Glutamatergic neuron (in vitro differentiated cells): ENCODE results near the gene ATP2B3. TPM values are rescaled to one million over a fixed set of nuclear protein-coding genes. Genes with fewer than 3 reads are reported as not detected.

Experiments
- DNase-seq: peaks from one replicate; pipeline ENCODE4 v3.0.0; 2022
- H3K27ac Mint-ChIP-seq: one replicate; pipeline ENCODE4 v1.8.0; 2020; ENCODE audit warnings: mild to moderate bottlenecking, mixed read lengths, inconsistent platforms; ENCODE audit not compliant: unreplicated experiment
- H3K27me3 Mint-ChIP-seq: one replicate; pipeline ENCODE4 v1.8.0; 2020; ENCODE audit warnings: mild to moderate bottlenecking, moderate library complexity, mixed read lengths, inconsistent platforms; ENCODE audit not compliant: unreplicated experiment
- H3K36me3 Mint-ChIP-seq: one replicate; pipeline ENCODE4 v1.8.0; 2020; ENCODE audit warnings: mild to moderate bottlenecking, mixed read lengths, inconsistent platforms; ENCODE audit not compliant: unreplicated experiment
- H3K4me1 Mint-ChIP-seq: one replicate; pipeline ENCODE4 v1.8.0; 2020; ENCODE audit warnings: mild to moderate bottlenecking, low read depth, mixed read lengths, inconsistent platforms; ENCODE audit not compliant: unreplicated experiment
- H3K4me3 Mint-ChIP-seq: one replicate; pipeline ENCODE4 v1.8.0; 2020; ENCODE audit warnings: mild to moderate bottlenecking, mixed read lengths, inconsistent platforms; ENCODE audit not compliant: unreplicated experiment
- H3K9me3 Mint-ChIP-seq: one replicate; pipeline ENCODE4 v1.8.0; 2020; ENCODE audit warnings: mild to moderate bottlenecking, moderate library complexity, mixed read lengths, inconsistent platforms; ENCODE audit not compliant: unreplicated experiment
- total RNA-seq: library from RNA; stranded (reverse); fragmentation: NEBNext Ultra II Directional; extraction: Animal tissue kit (Norgen Biotek cat#: 25700); gene quantifications from one replicate; pipeline ENCODE4 v1.2.1, GENCODE V29; 2021; ENCODE audit not compliant: unreplicated experiment
- TF ChIP-seq, protein P1 (sequence below): fragments of 200-600 bp; sonication (generic); IDR thresholded peaks from one replicate; pipeline ENCODE4 v1.5.0; 2021; ENCODE audit not compliant: partially characterized antibody, unreplicated experiment

The ATP2B3 gene
- total RNA-seq, 1 donor from 2014 or later: 68.0 TPM

DNA sequence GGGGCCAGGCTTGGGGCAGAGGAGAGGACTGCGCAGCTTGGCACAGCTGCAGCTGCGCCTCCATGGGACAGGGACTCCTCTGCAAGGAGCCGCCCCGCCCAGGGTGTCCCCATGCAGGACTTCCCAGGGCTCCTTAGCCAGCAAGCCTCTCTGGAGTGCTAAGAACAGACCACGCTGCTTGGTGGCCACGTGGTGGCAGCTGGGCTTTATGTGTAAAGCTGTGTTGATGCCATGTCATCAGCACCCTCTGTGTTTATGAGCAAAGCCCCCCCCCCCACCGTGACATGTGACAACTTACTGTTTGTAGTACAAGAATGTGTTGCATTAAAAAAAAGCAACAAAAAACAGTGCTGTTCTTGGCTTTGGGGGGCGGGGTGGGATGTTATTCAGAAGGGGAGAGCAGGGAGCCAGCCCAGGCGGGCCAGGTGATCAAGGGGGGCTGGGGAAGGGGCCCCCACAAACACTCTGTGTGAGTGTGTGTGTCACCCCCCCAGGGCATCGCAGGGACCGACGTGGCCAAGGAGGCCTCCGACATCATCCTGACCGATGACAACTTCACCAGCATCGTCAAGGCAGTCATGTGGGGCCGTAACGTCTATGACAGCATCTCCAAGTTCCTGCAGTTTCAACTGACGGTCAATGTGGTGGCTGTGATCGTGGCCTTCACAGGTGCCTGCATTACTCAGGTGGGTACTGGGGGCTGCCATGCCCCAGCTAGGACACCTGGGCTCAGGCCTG is 40.3 kb downstream of the ATP2B3 start:
- Mint-ChIP-seq H3K4me1 (peaks cover 10% of the 10 kb centered on the region), H3K27ac (no peak overlapping the region), H3K36me3 (no peaks in the 10 kb centered on the region), H3K27me3 (peaks cover 1% of the 10 kb centered on the region), H3K9me3 (peaks cover 8% of the 10 kb centered on the region), H3K4me3 (no peak overlapping the region)
- DNase-seq: no peak
- TF ChIP-seq, protein P1, sequence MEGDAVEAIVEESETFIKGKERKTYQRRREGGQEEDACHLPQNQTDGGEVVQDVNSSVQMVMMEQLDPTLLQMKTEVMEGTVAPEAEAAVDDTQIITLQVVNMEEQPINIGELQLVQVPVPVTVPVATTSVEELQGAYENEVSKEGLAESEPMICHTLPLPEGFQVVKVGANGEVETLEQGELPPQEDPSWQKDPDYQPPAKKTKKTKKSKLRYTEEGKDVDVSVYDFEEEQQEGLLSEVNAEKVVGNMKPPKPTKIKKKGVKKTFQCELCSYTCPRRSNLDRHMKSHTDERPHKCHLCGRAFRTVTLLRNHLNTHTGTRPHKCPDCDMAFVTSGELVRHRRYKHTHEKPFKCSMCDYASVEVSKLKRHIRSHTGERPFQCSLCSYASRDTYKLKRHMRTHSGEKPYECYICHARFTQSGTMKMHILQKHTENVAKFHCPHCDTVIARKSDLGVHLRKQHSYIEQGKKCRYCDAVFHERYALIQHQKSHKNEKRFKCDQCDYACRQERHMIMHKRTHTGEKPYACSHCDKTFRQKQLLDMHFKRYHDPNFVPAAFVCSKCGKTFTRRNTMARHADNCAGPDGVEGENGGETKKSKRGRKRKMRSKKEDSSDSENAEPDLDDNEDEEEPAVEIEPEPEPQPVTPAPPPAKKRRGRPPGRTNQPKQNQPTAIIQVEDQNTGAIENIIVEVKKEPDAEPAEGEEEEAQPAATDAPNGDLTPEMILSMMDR: no peak

DNA sequence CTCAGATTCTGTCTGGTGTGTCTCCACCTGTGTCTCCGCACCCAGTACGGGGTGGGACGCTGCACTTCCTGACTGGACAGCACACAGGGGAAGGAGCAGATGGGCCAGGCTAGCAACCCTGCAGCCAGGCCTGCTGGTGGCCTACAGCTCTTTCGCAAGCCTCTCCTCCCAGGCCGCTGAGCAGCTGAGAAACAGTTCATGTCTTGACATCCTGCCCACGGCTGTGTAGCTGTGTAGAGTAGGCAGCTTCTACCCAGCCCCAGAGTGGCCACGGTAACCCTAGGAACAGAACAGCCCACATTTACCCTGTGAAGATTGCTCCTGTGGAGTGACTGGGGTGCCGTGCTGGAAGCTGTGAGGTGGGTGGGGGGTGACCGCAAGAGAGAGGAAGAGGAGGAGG is 42.6 kb downstream of the ATP2B3 start:
- no peaks in the 10 kb centered on the region for H3K36me3 Mint-ChIP-seq
- no peak overlapping the region for H3K27ac Mint-ChIP-seq
- peaks cover 7% of the 10 kb centered on the region for H3K9me3 Mint-ChIP-seq
- TF ChIP-seq, protein P1: no peak
- peaks cover 1% of the 10 kb centered on the region for H3K27me3 Mint-ChIP-seq
- peaks cover 10% of the 10 kb centered on the region for H3K4me1 Mint-ChIP-seq
- no peak overlapping the region for H3K4me3 Mint-ChIP-seq
- DNase-seq: no peak

DNA sequence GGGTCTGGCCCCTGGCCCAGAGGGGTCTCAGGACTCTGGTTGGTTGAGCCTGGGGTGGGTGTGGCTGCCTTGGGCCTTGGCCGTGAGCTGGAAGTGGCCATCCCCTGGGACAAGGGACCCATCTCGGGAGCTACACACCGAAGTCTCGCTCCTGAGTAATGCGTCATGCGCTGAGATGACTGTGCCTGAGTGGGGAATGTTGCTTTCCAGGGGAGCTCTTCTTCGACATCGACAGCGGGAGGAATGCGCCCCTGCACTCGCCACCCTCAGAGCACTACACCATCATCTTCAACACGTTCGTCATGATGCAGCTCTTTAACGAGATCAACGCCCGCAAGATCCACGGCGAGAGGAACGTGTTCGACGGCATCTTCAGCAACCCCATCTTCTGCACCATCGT is 43.0 kb downstream of the ATP2B3 start:
- no peak overlapping the region for H3K27ac Mint-ChIP-seq
- peaks cover 1% of the 10 kb centered on the region for H3K27me3 Mint-ChIP-seq
- no peak overlapping the region for H3K4me3 Mint-ChIP-seq
- no peak for DNase-seq
- TF ChIP-seq, protein P1: no peak
- H3K4me1 Mint-ChIP-seq: peaks cover 8% of the 10 kb centered on the region
- H3K9me3 Mint-ChIP-seq: peaks cover 7% of the 10 kb centered on the region
- H3K36me3 Mint-ChIP-seq: no peaks in the 10 kb centered on the region

DNA sequence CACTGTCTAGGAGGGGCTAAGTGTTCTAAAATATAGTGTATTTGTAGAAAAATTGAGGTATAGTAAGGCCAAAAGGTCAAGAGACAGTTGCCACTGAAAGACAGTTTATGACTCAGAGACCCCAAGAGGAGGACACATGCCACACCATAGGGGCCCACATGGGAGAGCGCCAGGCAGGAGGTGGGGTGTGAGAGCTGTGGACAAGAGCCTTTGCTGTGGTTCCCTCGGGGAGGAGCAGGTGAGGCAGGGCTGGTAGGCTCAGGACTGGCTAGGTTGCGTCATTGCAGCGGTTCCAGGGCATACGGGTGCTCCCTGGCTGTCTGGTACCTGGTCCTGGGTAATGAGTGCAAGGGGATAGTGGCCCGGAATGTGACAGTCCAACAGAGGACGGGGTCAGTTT is 43.9 kb downstream of the ATP2B3 start:
- DNase-seq: no peak
- Mint-ChIP-seq H3K9me3 (peaks cover 7% of the 10 kb centered on the region), H3K4me3 (no peak overlapping the region), H3K4me1 (peaks cover 5% of the 10 kb centered on the region), H3K27me3 (peaks cover 1% of the 10 kb centered on the region), H3K36me3 (no peaks in the 10 kb centered on the region), H3K27ac (no peak overlapping the region)
- TF ChIP-seq, protein P1: no peak

DNA sequence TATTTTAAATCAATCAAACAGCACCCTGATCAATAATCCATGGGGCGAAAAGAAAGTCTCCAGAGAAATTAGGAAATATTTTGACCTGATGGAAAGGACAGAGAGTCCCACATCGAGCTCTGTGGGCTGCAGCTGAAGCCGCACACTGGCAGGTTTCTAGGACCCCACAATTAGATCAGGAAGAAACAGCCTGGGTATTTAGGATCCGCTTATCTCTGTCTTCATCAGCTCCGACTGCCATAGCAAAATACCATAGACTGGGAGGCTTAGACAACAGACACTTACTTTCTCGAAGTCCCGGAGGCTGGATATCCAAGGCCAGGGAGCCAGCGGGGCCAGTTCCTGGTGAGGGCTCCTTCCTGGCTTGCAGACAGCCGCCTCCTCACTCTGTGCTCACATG is 45.1 kb downstream of the ATP2B3 start:
- Mint-ChIP-seq H3K4me1 (peaks cover 10% of the 10 kb centered on the region), H3K9me3 (peaks cover 7% of the 10 kb centered on the region), H3K36me3 (no peaks in the 10 kb centered on the region), H3K27ac (no peak overlapping the region), H3K27me3 (peaks cover 1% of the 10 kb centered on the region), H3K4me3 (no peak overlapping the region)
- no peak for DNase-seq
- TF ChIP-seq, protein P1: no peak
